Activated CD8-positive, alpha-beta T cell treated with anti-CD3 and anti-CD28 coated beads, Interleukin-2, amount 10 ng/mL, durations not matched to agents 7 days and 5 days (primary cell): ENCODE data around the gene GNB1L. TPM values are rescaled to one million over a fixed set of nuclear protein-coding genes. Genes with fewer than 3 reads are reported as not detected.

ENCODE experiments used
- ATAC-seq: fragments of 150-1000 bp; cut with Tn5 transposase; one replicate; pipeline ENCODE4 v1.10.0; 2021; ENCODE audit warnings: moderate library complexity
- CTCF ChIA-PET: fragments of 350-600 bp; sonication (Branson Sonifier 250); formaldehyde crosslinking; loops from one replicate; lab custom pipeline; 2021; ENCODE audit warnings: antibody characterized with exemption; lab: Charles Lee
- POLR2A ChIA-PET: fragments of 350-600 bp; sonication (Branson Sonifier 250); formaldehyde crosslinking; loops from one replicate; lab custom pipeline; 2021; ENCODE audit warnings: antibody characterized with exemption; lab: Charles Lee
- DNase-seq: peaks from one replicate; pipeline ENCODE4 v3.0.0-alpha.2; 2020
- H3K27ac Mint-ChIP-seq: one replicate; pipeline ENCODE4 v1.8.0; 2021; ENCODE audit warnings: mild to moderate bottlenecking, mixed read lengths
- H3K27me3 Mint-ChIP-seq: one replicate; pipeline ENCODE4 v1.8.0; 2021; ENCODE audit warnings: low read depth, mixed read lengths
- H3K36me3 Mint-ChIP-seq: one replicate; pipeline ENCODE4 v1.8.0; 2021; ENCODE audit warnings: low read depth, mixed read lengths
- H3K4me1 Mint-ChIP-seq: one replicate; pipeline ENCODE4 v1.8.0; 2021; ENCODE audit warnings: low read depth, mixed read lengths
- H3K4me3 Mint-ChIP-seq: one replicate; pipeline ENCODE4 v1.8.0; 2021; ENCODE audit warnings: mild to moderate bottlenecking, mixed read lengths
- H3K9me3 Mint-ChIP-seq: one replicate; pipeline ENCODE4 v1.8.0; 2022; ENCODE audit warnings: mixed read lengths; ENCODE audit not compliant: insufficient read depth
- total RNA-seq, 2 experiments: library from RNA; stranded (reverse); gene quantifications; one replicate each; pipeline ENCODE4 v1.2.3, GENCODE V29; 2021

The GNB1L gene
- total RNA-seq, 2 experiments from 2014 or later: 9.7 to 10.3 TPM

GRCh38 chr22:19896665-19897355 lies 42.1 kb upstream of the GNB1L start:
- Mint-ChIP-seq H3K9me3 (no peaks in the 10 kb centered on the region), H3K4me3 (no peak overlapping the region), H3K36me3 (peaks cover 8% of the 10 kb centered on the region), H3K27ac (peak overlapping the region; percentile 20), H3K27me3 (no peaks in the 10 kb centered on the region), H3K4me1 (peaks cover 30% of the 10 kb centered on the region)
- ChIA-PET CTCF (interaction anchor here (0.8 to 4.3 kb wide), 3 partner anchors 14 to 219 kb away, joined by 3 to 22 read pairs (median 15); no protein-coding TSS in a partner anchor), POLR2A (interaction anchor here (1.0 to 1.5 kb wide), 3 partner anchors 10 to 52 kb away, joined by 4 to 8 read pairs (median 7); no protein-coding TSS in a partner anchor)
- no peak for ATAC-seq
- peak; percentile 33 for DNase-seq

GRCh38 chr22:19895160-19895849 lies 40.6 kb upstream of the GNB1L start:
- POLR2A ChIA-PET: interaction anchor here (1.5 kb wide), 1 partner anchor 40 kb away, joined by 7 read pairs; no protein-coding TSS in a partner anchor

GRCh38 chr22:19893363-19893762 lies 38.7 kb upstream of the GNB1L start:
- Mint-ChIP-seq H3K9me3 (no peaks in the 10 kb centered on the region), H3K27ac (no peak overlapping the region), H3K27me3 (no peaks in the 10 kb centered on the region), H3K4me3 (no peak overlapping the region), H3K36me3 (peaks cover 8% of the 10 kb centered on the region), H3K4me1 (peaks cover 50% of the 10 kb centered on the region)
- ATAC-seq (no peak), DNase-seq (no peak)
- ChIA-PET CTCF (interaction anchor here (1.5 kb wide), 1 partner anchor 17 kb away, joined by 5 read pairs; no protein-coding TSS in a partner anchor), POLR2A (no interaction called here)

More at GRCh38 chr22:19895160-19895849, 40.6 kb upstream of the GNB1L start:
- H3K4me1 Mint-ChIP-seq: peaks cover 44% of the 10 kb centered on the region
- H3K36me3 Mint-ChIP-seq: peaks cover 8% of the 10 kb centered on the region
- no peak for ATAC-seq
- no peak overlapping the region for H3K27ac Mint-ChIP-seq
- no peaks in the 10 kb centered on the region for H3K27me3 Mint-ChIP-seq
- CTCF ChIA-PET: no interaction called here
- H3K9me3 Mint-ChIP-seq: no peaks in the 10 kb centered on the region
- H3K4me3 Mint-ChIP-seq: no peak overlapping the region
- DNase-seq: no peak

GRCh38 chr22:19892925-19893324 lies 38.3 kb upstream of the GNB1L start:
- Mint-ChIP-seq H3K4me1 (peaks cover 50% of the 10 kb centered on the region), H3K4me3 (no peak overlapping the region), H3K9me3 (no peaks in the 10 kb centered on the region), H3K27me3 (no peaks in the 10 kb centered on the region), H3K36me3 (peaks cover 8% of the 10 kb centered on the region), H3K27ac (peak overlapping the region; percentile 89)
- no peak for ATAC-seq
- POLR2A ChIA-PET: interaction anchor here (1.2 to 1.6 kb wide), 2 partner anchors 10 to 38 kb away, joined by 3 to 20 read pairs; partner anchors contain the start of genes GNB1L and RTL10
- CTCF ChIA-PET: interaction anchor here (1.3 to 3.7 kb wide), 3 partner anchors 18 to 78 kb away, joined by 3 to 17 read pairs (median 4); no protein-coding TSS in a partner anchor
- DNase-seq: no peak

GRCh38 chr22:19892257-19892879 lies 37.7 kb upstream of the GNB1L start:
- Mint-ChIP-seq H3K27ac (peak overlapping the region; percentile 89), H3K27me3 (no peaks in the 10 kb centered on the region), H3K9me3 (no peaks in the 10 kb centered on the region), H3K4me1 (peaks cover 52% of the 10 kb centered on the region), H3K36me3 (peaks cover 8% of the 10 kb centered on the region), H3K4me3 (peak overlapping the region; percentile 70)
- ChIA-PET CTCF (interaction anchor here (0.9 to 3.7 kb wide), 5 partner anchors 18 to 162 kb away, joined by 3 to 17 read pairs (median 4); partner anchors contain the start of genes GNB1L and RTL10), POLR2A (interaction anchor here (0.5 to 1.6 kb wide), 8 partner anchors 9 to 181 kb away, joined by 3 to 20 read pairs (median 4); partner anchors contain the start of genes COMT, GNB1L, RTL10 and TANGO2)
- ATAC-seq: peak; percentile 54
- DNase-seq: peak; percentile 54

GRCh38 chr22:19891317-19892256 lies 36.9 kb upstream of the GNB1L start:
- DNase-seq: peak; percentile 80
- Mint-ChIP-seq H3K4me1 (peaks cover 59% of the 10 kb centered on the region), H3K27ac (peak overlapping the region; percentile 89), H3K36me3 (peaks cover 8% of the 10 kb centered on the region), H3K4me3 (peak overlapping the region; percentile 70), H3K9me3 (no peaks in the 10 kb centered on the region), H3K27me3 (no peaks in the 10 kb centered on the region)
- peak; percentile 89 for ATAC-seq
- CTCF ChIA-PET: interaction anchor here (0.9 to 3.7 kb wide), 8 partner anchors 19 to 161 kb away, joined by 3 to 17 read pairs (median 4); partner anchors contain the start of genes GNB1L and RTL10
- POLR2A ChIA-PET: interaction anchor here (0.8 to 1.6 kb wide), 9 partner anchors 10 to 130 kb away, joined by 3 to 20 read pairs (median 4); partner anchors contain the start of genes COMT, GNB1L, RTL10 and TANGO2

- H3K4me3 Mint-ChIP-seq: peak overlapping the region; percentile 70
- ATAC-seq: no peak
- H3K36me3 Mint-ChIP-seq: peaks cover 8% of the 10 kb centered on the region
- H3K27me3 Mint-ChIP-seq: no peaks in the 10 kb centered on the region
- POLR2A ChIA-PET: interaction anchor here (0.8 to 1.4 kb wide), 2 partner anchors 35 to 50 kb away, joined by 3 to 6 read pairs; no protein-coding TSS in a partner anchor
- DNase-seq: no peak
- peak overlapping the region; percentile 89 for H3K27ac Mint-ChIP-seq
- CTCF ChIA-PET: interaction anchor here (0.9 to 3.7 kb wide), 6 partner anchors 20 to 160 kb away, joined by 3 to 17 read pairs (median 4); no protein-coding TSS in a partner anchor
- H3K4me1 Mint-ChIP-seq: peaks cover 63% of the 10 kb centered on the region
- H3K9me3 Mint-ChIP-seq: no peaks in the 10 kb centered on the region
Observed at GRCh38 chr22:19890502-19891316, 36.0 kb upstream of the GNB1L start.

- Mint-ChIP-seq H3K27ac (peak overlapping the region; percentile 77), H3K36me3 (peaks cover 8% of the 10 kb centered on the region), H3K4me1 (peaks cover 60% of the 10 kb centered on the region), H3K4me3 (no peak overlapping the region), H3K27me3 (no peaks in the 10 kb centered on the region), H3K9me3 (no peaks in the 10 kb centered on the region)
- POLR2A ChIA-PET: interaction anchor here (1.4 kb wide), 1 partner anchor 34 kb away, joined by 6 read pairs; no protein-coding TSS in a partner anchor
- DNase-seq: no peak
- CTCF ChIA-PET: interaction anchor here (0.9 to 3.7 kb wide), 4 partner anchors 21 to 53 kb away, joined by 3 to 17 read pairs (median 4); no protein-coding TSS in a partner anchor
- ATAC-seq: no peak
Observed at GRCh38 chr22:19889951-19890350, 35.3 kb upstream of the GNB1L start.

- Mint-ChIP-seq H3K9me3 (no peaks in the 10 kb centered on the region), H3K36me3 (peaks cover 2% of the 10 kb centered on the region), H3K4me3 (no peak overlapping the region), H3K27ac (no peak overlapping the region), H3K27me3 (no peaks in the 10 kb centered on the region), H3K4me1 (peaks cover 54% of the 10 kb centered on the region)
- DNase-seq (no peak), ATAC-seq (no peak)
- ChIA-PET CTCF (interaction anchor here (2.4 kb wide), 1 partner anchor 158 kb away, joined by 8 read pairs; no protein-coding TSS in a partner anchor), POLR2A (interaction anchor here (2.1 kb wide), 1 partner anchor 33 kb away, joined by 14 read pairs; the partner anchor contains the start of genes GNB1L and RTL10)
Observed at GRCh38 chr22:19888131-19888746, 33.6 kb upstream of the GNB1L start.
